Ectodermal cell (in vitro differentiated cells): ENCODE measurements around the gene EVI5.
"Not testable (repeated sequence)": the region's sequence is repeated elsewhere in the genome, so short reads cannot be mapped to it uniquely, and the experiment has no call there.

Experiments used
- H3K27ac ChIP-seq: 2 replicates; pipeline ENCODE4 v1.7.0; 2013; ENCODE audit warnings: mild to moderate bottlenecking, low read depth, low read length; ENCODE audit not compliant: insufficient read depth, poor library complexity, severe bottlenecking
- H3K27me3 ChIP-seq: 2 replicates; pipeline ENCODE4 v1.7.0; 2013; ENCODE audit warnings: mild to moderate bottlenecking, low read length; ENCODE audit not compliant: insufficient read depth, control insufficient read depth, poor library complexity, severe bottlenecking
- H3K36me3 ChIP-seq: one replicate; pipeline ENCODE4 v1.7.0; 2013; ENCODE audit warnings: low read length; ENCODE audit not compliant: control insufficient read depth, insufficient read depth
- H3K4me1 ChIP-seq: one replicate; pipeline ENCODE4 v1.7.0; 2013; ENCODE audit warnings: low read length; ENCODE audit not compliant: control insufficient read depth, insufficient read depth
- H3K4me3 ChIP-seq: 2 replicates; pipeline ENCODE4 v1.7.0; 2013; ENCODE audit warnings: low read depth, low read length, control low read depth; ENCODE audit not compliant: insufficient read depth
- H3K9me3 ChIP-seq: 2 replicates; pipeline ENCODE4 v1.7.0; 2013; ENCODE audit warnings: mild to moderate bottlenecking, low read length, moderate library complexity; ENCODE audit not compliant: control insufficient read depth
- WGBS, 2 experiments: methylation state at CpG; one replicate each; pipeline ENCODE4 v1.1.7; 2013; ENCODE audit warnings: missing lambda C conversion rate in 2 of 2; 5-methylcytosine and 5-hydroxymethylcytosine counted together

The EVI5 gene

GRCh38 chr1:92792340-92792782, 7.5 kb upstream of the EVI5 start:
- Histone ChIP-seq H3K9me3 (no peaks in the 10 kb centered on the region), H3K27me3 (no peaks in the 10 kb centered on the region), H3K4me3 (no peak overlapping the region), H3K36me3 (no peaks in the 10 kb centered on the region), H3K27ac (no peak overlapping the region), H3K4me1 (peaks cover 5% of the 10 kb centered on the region)
- no CpG with 5 or more reads among the region's 3 CpGs for WGBS, 2 experiments

GRCh38 chr1:92791487-92792066, 6.7 kb upstream of the EVI5 start:
- Histone ChIP-seq H3K4me3 (no peak overlapping the region), H3K27ac (no peak overlapping the region), H3K36me3 (no peaks in the 10 kb centered on the region), H3K9me3 (no peaks in the 10 kb centered on the region), H3K4me1 (peaks cover 5% of the 10 kb centered on the region), H3K27me3 (no peaks in the 10 kb centered on the region)
- WGBS, 2 experiments: 46 to 62% methylated on average over 4 to 7 of the region's 7 CpGs

GRCh38 chr1:92790867-92791266, 6.0 kb upstream of the EVI5 start:
- Histone ChIP-seq H3K36me3 (no peaks in the 10 kb centered on the region), H3K27ac (no peak overlapping the region), H3K4me3 (no peak overlapping the region), H3K4me1 (peaks cover 5% of the 10 kb centered on the region), H3K27me3 (no peaks in the 10 kb centered on the region), H3K9me3 (no peaks in the 10 kb centered on the region)
- 97 to 100% methylated on average over 2 of the region's 2 CpGs for WGBS, 2 experiments

- Histone ChIP-seq H3K4me1 (peaks cover 5% of the 10 kb centered on the region), H3K36me3 (no peaks in the 10 kb centered on the region), H3K4me3 (no peak overlapping the region), H3K27ac (no peak overlapping the region), H3K27me3 (peaks cover 3% of the 10 kb centered on the region), H3K9me3 (no peaks in the 10 kb centered on the region)
Measured at GRCh38 chr1:92790081-92790480, 5.2 kb upstream of the EVI5 start.

- Histone ChIP-seq H3K9me3 (no peaks in the 10 kb centered on the region), H3K27ac (no peak overlapping the region), H3K4me3 (no peak overlapping the region), H3K27me3 (peaks cover 3% of the 10 kb centered on the region), H3K36me3 (no peaks in the 10 kb centered on the region), H3K4me1 (no peaks in the 10 kb centered on the region)
- WGBS, 2 experiments: 82 to 83% methylated on average over 4 of the region's 5 CpGs
Measured at GRCh38 chr1:92786111-92786901, 1.4 kb upstream of the EVI5 start.

GRCh38 chr1:92784021-92784638, 778 bp downstream of the EVI5 start:
- Histone ChIP-seq H3K36me3 (no peaks in the 10 kb centered on the region), H3K27me3 (peaks cover 3% of the 10 kb centered on the region), H3K27ac (peak overlapping the region; percentile 85), H3K9me3 (no peaks in the 10 kb centered on the region), H3K4me1 (no peaks in the 10 kb centered on the region), H3K4me3 (peak overlapping the region; percentile 77)
- 5 to 7% methylated on average over 24 to 25 of the region's 25 CpGs for WGBS, 2 experiments

GRCh38 chr1:92783550-92783949, 1.4 kb downstream of the EVI5 start:
- not testable (repeated sequence) for H3K4me1 ChIP-seq, H3K27ac ChIP-seq, H3K9me3 ChIP-seq, H3K36me3 ChIP-seq, H3K27me3 ChIP-seq
- peak overlapping the region; percentile 77 for H3K4me3 ChIP-seq
- 79 to 82% methylated on average over 14 of the region's 14 CpGs for WGBS, 2 experiments

- Histone ChIP-seq H3K27ac (no peak overlapping the region), H3K9me3 (no peaks in the 10 kb centered on the region), H3K4me3 (no peak overlapping the region), H3K27me3 (no peaks in the 10 kb centered on the region), H3K36me3 (no peaks in the 10 kb centered on the region), H3K4me1 (no peaks in the 10 kb centered on the region)
- 90 to 95% methylated on average over 1 of the region's 1 CpG for WGBS, 2 experiments
Measured at GRCh38 chr1:92778376-92778775, 6.5 kb downstream of the EVI5 start.

GRCh38 chr1:92774407-92774806, 10.5 kb downstream of the EVI5 start:
- 74 to 81% methylated on average over 1 of the region's 1 CpG for WGBS, 2 experiments
- no peak overlapping the region for H3K27ac ChIP-seq

GRCh38 chr1:92773749-92774148, 11.2 kb downstream of the EVI5 start:
- H3K4me3 ChIP-seq, H3K36me3 ChIP-seq, H3K27ac ChIP-seq, H3K27me3 ChIP-seq, H3K9me3 ChIP-seq, H3K4me1 ChIP-seq: not testable (repeated sequence)
- 88 to 98% methylated on average over 2 of the region's 2 CpGs for WGBS, 2 experiments

More at GRCh38 chr1:92774407-92774806, 10.5 kb downstream of the EVI5 start:
- Histone ChIP-seq H3K9me3 (no peaks in the 10 kb centered on the region), H3K36me3 (no peaks in the 10 kb centered on the region), H3K4me3 (no peak overlapping the region), H3K27me3 (no peaks in the 10 kb centered on the region), H3K4me1 (no peaks in the 10 kb centered on the region)
